CD4-positive, CD25-positive, alpha-beta regulatory T cell (primary cell): Measurements from ENCODE around the gene PEPD. TPM values are rescaled to one million over a fixed set of nuclear protein-coding genes. Genes with fewer than 3 reads are reported as not detected.

Experiments used
- ATAC-seq, 2 donors: fragments of 150-1000 bp; cut with Tn5 transposase; one replicate each; pipeline ENCODE4 v1.10.0; 2021; ENCODE audit warnings: low read depth in 2 of 2, moderate number of reproducible peaks in 2 of 2, moderate library complexity in 1 of 2
- DNase-seq, 3 donors: peaks; one replicate each; pipeline versions ENCODE4 v3.0.0 to v3.0.0-alpha.2; 2012 to 2022; ENCODE audit warnings: mixed read lengths in 1 of 3
- H3K27ac ChIP-seq: one replicate; pipeline ENCODE4 v1.7.0; 2013; ENCODE audit warnings: mild to moderate bottlenecking, low read length; ENCODE audit not compliant: insufficient read depth, poor library complexity, severe bottlenecking
- H3K27me3 ChIP-seq: one replicate; pipeline ENCODE4 v1.7.0; 2013; ENCODE audit warnings: low read length; ENCODE audit not compliant: control insufficient read depth, insufficient read depth
- H3K36me3 ChIP-seq: one replicate; pipeline ENCODE4 v1.7.0; 2013; ENCODE audit warnings: mild to moderate bottlenecking, low read length, moderate library complexity; ENCODE audit not compliant: control insufficient read depth, insufficient read depth
- H3K4me1 ChIP-seq: 2 replicates; pipeline ENCODE4 v1.7.0; 2013; ENCODE audit warnings: mild to moderate bottlenecking, low read length; ENCODE audit not compliant: insufficient read depth, control insufficient read depth, poor library complexity, severe bottlenecking
- H3K4me3 ChIP-seq: one replicate; pipeline ENCODE4 v1.7.0; 2013; ENCODE audit warnings: low read depth, mild to moderate bottlenecking, low read length, moderate library complexity
- H3K9me3 ChIP-seq, 2 experiments: 1 replicate in 1 of 2; 2 replicates in 1 of 2; pipeline ENCODE4 v1.7.0; 2013; ENCODE audit warnings: low read length in 2 of 2, mild to moderate bottlenecking in 1 of 2, moderate library complexity in 1 of 2; ENCODE audit not compliant: control insufficient read depth in 2 of 2
- H3K27ac Mint-ChIP-seq, 3 donors: one replicate each; pipeline ENCODE4 v1.8.0; 2020 to 2022; ENCODE audit warnings: mild to moderate bottlenecking in 3 of 3, mixed read lengths in 3 of 3, moderate library complexity in 2 of 3
- H3K27me3 Mint-ChIP-seq: one replicate; pipeline ENCODE4 v1.8.0; 2022; ENCODE audit warnings: mild to moderate bottlenecking, mixed read lengths
- H3K36me3 Mint-ChIP-seq: one replicate; pipeline ENCODE4 v1.8.0; 2020; ENCODE audit warnings: mixed read lengths
- H3K4me1 Mint-ChIP-seq, 4 donors: one replicate each; pipeline ENCODE4 v1.8.0; 2020 to 2022; ENCODE audit warnings: mixed read lengths in 4 of 4, mild to moderate bottlenecking in 1 of 4
- H3K4me3 Mint-ChIP-seq, 4 donors: one replicate each; pipeline ENCODE4 v1.8.0; 2020 to 2022; ENCODE audit warnings: mild to moderate bottlenecking in 4 of 4, mixed read lengths in 4 of 4, moderate library complexity in 3 of 4
- H3K9me3 Mint-ChIP-seq, 7 donors: one replicate each; pipeline ENCODE4 v1.8.0; 2020 to 2022; ENCODE audit warnings: mixed read lengths in 7 of 7, mild to moderate bottlenecking in 3 of 7, moderate library complexity in 2 of 7
- polyA plus RNA-seq, 4 donors: library from polyadenylated mRNA; unstranded; fragments of 300-500 nt; fragmentation: Illumina TruSeq; gene quantifications; one replicate each; pipeline ENCODE4 v1.2.3, GENCODE V29; 2021
- total RNA-seq: library from RNA; stranded (reverse); gene quantifications from one replicate; pipeline ENCODE4 v1.2.3, GENCODE V29; 2022

Gene PEPD
- total and polyA plus RNA-seq, 5 donors from 2014 or later, result 36.8 to 141 (median 109) TPM

DNA sequence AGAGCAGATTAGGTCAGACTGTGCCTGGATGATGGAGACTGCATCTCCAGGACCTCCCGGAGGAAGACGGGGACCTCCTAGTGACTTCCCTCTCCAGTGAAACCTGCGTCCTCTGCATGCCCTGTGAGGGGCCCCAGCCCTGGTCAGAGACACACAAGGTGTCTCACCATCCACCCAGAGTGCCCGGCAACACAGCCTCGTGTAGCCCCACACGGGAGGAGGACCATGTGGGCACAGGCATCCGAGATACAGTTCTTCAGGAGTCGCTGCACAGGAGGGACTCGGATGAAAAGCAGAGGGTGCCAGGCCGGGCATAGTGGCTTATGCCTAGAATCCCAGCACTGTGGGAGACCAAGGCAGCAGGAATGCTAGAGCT, 64.8 kb downstream of the PEPD start:
- Histone ChIP-seq H3K9me3 (no peaks in the 10 kb centered on the region), H3K36me3 (no peaks in the 10 kb centered on the region), H3K27me3 (no peaks in the 10 kb centered on the region), H3K27ac (no peak overlapping the region), H3K4me1 (no peaks in the 10 kb centered on the region), H3K4me3 (no peak overlapping the region)
- ATAC-seq (no peak), DNase-seq (no peak)
- H3K9me3 Mint-ChIP-seq, result no peaks in the 10 kb centered on the region
- no peak overlapping the region for H3K27ac Mint-ChIP-seq
- no peaks in the 10 kb centered on the region for H3K27me3 Mint-ChIP-seq
- H3K36me3 Mint-ChIP-seq, result peaks cover 5% of the 10 kb centered on the region
- no peaks in the 10 kb centered on the region for H3K4me1 Mint-ChIP-seq
- H3K4me3 Mint-ChIP-seq, result no peak overlapping the region

DNA sequence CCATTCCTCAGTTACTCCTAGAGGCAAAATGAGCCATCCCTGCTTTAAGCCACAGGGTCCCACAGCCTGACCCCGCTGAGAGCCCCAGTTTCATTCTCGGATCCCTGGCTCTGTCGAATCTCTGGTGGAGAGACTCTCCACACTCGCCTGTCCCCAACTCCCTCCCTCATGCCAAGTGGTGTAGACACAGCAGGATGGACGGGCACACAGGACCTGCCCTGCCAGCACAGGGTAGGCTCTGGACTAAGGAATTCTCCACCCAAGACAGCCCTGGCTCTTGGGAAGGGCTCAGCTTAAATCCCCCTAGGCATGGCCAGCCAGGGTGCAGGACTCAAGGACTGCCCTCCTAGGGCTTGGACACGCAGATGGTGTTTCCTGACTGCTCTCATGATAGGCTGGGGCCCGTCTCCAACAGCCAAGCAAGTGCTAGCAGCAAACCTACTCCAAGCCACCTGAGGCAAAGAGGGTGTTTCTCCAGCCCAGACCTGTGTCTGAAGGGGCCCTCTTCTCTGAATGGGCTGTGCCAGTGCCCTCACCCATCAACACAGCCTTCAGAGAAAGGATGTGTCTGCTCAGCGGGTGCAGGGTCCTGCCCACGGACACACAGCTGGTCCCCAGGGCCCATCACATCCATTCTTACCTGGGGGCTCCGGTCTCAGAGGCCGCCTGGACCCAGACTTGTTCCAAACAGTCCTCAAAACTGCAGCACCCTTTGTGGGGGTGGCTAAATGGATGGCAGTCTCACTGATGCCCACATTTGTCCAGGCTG, 65.3 kb downstream of the PEPD start:
- Histone ChIP-seq H3K27ac (no peak overlapping the region), H3K36me3 (no peaks in the 10 kb centered on the region), H3K9me3 (no peaks in the 10 kb centered on the region), H3K4me3 (no peak overlapping the region), H3K4me1 (no peaks in the 10 kb centered on the region), H3K27me3 (no peaks in the 10 kb centered on the region)
- Mint-ChIP-seq H3K27me3 (no peaks in the 10 kb centered on the region), H3K4me3 (no peak overlapping the region), H3K36me3 (peaks cover 5% of the 10 kb centered on the region), H3K9me3 (no peaks in the 10 kb centered on the region), H3K4me1 (no peaks in the 10 kb centered on the region), H3K27ac (no peak overlapping the region)
- ATAC-seq (no peak), DNase-seq (no peak)

DNA sequence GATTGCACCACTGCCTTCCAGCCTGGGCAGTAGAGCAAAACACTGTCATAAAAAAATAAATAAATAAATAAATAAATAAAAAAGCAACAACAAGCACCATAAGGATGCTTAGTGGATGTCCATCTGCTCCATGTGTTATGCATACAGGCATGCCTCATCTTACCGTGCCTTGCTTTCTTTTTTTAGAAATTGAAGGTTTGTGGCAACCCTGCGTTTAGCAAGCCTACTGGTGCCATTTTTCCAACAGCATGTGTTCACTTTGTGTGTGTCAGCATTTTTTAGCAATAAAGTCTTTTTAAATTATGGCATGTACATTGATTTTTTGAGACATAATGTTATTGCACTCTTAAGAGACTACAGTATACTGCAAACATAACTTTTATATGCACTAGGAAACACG, 68.3 kb downstream of the PEPD start:
- H3K9me3 ChIP-seq, result no peaks in the 10 kb centered on the region
- no peaks in the 10 kb centered on the region for H3K4me1 ChIP-seq
- no peaks in the 10 kb centered on the region for H3K27me3 ChIP-seq
- Mint-ChIP-seq H3K4me3 (no peak overlapping the region), H3K9me3 (no peaks in the 10 kb centered on the region), H3K4me1 (no peaks in the 10 kb centered on the region), H3K36me3 (peaks cover 4% of the 10 kb centered on the region), H3K27ac (no peak overlapping the region), H3K27me3 (no peaks in the 10 kb centered on the region)
- no peak overlapping the region for H3K4me3 ChIP-seq
- H3K36me3 ChIP-seq, result no peaks in the 10 kb centered on the region
- ATAC-seq (no peak), DNase-seq (no peak)
- no peak overlapping the region for H3K27ac ChIP-seq

DNA sequence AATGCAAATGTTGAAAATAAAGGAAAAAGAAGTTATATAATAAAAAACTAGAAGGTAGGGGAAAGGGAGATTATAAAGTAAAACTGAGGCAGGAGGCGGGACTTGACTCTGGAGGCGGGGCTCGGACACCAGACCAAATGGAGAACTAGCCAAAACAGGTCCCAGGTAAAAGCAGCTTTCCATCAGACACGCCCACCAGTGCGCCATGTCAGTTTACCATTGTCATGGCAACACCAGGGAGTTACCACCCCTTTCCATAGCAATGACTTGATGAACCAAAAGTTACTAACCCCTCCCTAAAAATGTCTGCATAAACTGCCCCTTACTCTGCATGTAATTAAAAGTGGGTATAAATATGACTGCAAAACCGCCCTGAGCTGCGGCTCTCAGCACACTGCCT, 70.9 kb downstream of the PEPD start:
- Mint-ChIP-seq H3K27ac (peak overlapping the region in 1 of 3 donors; percentile 33), H3K9me3 (no peaks in the 10 kb centered on the region), H3K4me1 (no peaks in the 10 kb centered on the region), H3K27me3 (no peaks in the 10 kb centered on the region), H3K36me3 (peaks cover 8% of the 10 kb centered on the region), H3K4me3 (no peak overlapping the region)
- DNase-seq, result no peak
- no peaks in the 10 kb centered on the region for H3K4me1 ChIP-seq
- ATAC-seq, result no peak
- H3K27ac ChIP-seq, result no peak overlapping the region
- H3K27me3 ChIP-seq, result no peaks in the 10 kb centered on the region
- no peak overlapping the region for H3K4me3 ChIP-seq
- no peaks in the 10 kb centered on the region for H3K36me3 ChIP-seq
- no peaks in the 10 kb centered on the region for H3K9me3 ChIP-seq

DNA sequence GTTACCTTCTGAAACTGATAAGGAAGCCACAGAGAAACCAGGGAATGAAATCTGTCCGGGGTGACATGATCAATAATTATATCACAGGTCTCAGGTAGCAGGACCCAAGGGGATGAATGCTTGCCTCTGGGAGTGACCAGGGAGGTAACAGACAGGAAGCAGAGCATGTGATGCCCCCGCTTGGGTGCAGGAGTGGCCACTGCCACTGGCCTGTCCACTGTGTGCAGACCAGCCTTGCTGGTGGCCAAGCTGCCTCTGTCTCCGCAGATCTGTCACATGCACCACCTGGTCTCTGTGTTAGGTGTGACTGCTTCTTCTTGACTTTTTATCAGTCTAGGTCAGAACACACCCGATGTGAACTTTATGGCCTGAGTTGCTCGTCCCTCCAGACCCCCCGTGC, 71.8 kb downstream of the PEPD start:
- no peak for DNase-seq
- no peaks in the 10 kb centered on the region for H3K27me3 ChIP-seq

DNA sequence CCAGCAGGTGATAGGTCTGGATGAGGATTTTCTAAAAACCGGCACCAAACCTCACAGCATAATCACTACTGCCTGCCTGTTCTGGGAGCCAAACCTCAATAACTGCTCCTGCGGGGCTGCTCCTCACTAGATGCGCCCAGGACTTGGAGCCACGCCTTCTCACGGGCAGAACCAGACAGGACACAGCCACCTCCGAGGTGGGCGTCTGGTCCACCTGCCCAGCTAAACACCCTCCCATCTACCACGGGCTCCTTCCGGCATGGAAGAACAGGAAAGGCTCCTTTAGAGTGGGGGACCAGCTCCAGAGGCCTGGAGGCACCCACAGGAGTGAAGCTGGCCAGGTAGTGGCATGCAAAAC, 73.5 kb downstream of the PEPD start:
- Histone ChIP-seq H3K4me3 (no peak overlapping the region), H3K4me1 (no peaks in the 10 kb centered on the region), H3K27me3 (no peaks in the 10 kb centered on the region), H3K27ac (no peak overlapping the region), H3K36me3 (no peaks in the 10 kb centered on the region), H3K9me3 (no peaks in the 10 kb centered on the region)
- Mint-ChIP-seq H3K4me1 (no peaks in the 10 kb centered on the region), H3K36me3 (peaks cover 12% of the 10 kb centered on the region), H3K27ac (no peak overlapping the region), H3K27me3 (no peaks in the 10 kb centered on the region), H3K4me3 (no peak overlapping the region), H3K9me3 (no peaks in the 10 kb centered on the region)
- DNase-seq (no peak), ATAC-seq (no peak)

More for the DNA sequence above, 71.8 kb downstream of the PEPD start:
- no peaks in the 10 kb centered on the region for H3K27me3 Mint-ChIP-seq
- no peaks in the 10 kb centered on the region for H3K4me1 Mint-ChIP-seq
- peaks cover 12% of the 10 kb centered on the region for H3K36me3 Mint-ChIP-seq
- Histone ChIP-seq H3K4me3 (no peak overlapping the region), H3K27ac (no peak overlapping the region), H3K4me1 (no peaks in the 10 kb centered on the region), H3K9me3 (no peaks in the 10 kb centered on the region), H3K36me3 (no peaks in the 10 kb centered on the region)
- ATAC-seq, result no peak
- no peak overlapping the region for H3K27ac Mint-ChIP-seq
- H3K9me3 Mint-ChIP-seq, result no peaks in the 10 kb centered on the region
- H3K4me3 Mint-ChIP-seq, result no peak overlapping the region

DNA sequence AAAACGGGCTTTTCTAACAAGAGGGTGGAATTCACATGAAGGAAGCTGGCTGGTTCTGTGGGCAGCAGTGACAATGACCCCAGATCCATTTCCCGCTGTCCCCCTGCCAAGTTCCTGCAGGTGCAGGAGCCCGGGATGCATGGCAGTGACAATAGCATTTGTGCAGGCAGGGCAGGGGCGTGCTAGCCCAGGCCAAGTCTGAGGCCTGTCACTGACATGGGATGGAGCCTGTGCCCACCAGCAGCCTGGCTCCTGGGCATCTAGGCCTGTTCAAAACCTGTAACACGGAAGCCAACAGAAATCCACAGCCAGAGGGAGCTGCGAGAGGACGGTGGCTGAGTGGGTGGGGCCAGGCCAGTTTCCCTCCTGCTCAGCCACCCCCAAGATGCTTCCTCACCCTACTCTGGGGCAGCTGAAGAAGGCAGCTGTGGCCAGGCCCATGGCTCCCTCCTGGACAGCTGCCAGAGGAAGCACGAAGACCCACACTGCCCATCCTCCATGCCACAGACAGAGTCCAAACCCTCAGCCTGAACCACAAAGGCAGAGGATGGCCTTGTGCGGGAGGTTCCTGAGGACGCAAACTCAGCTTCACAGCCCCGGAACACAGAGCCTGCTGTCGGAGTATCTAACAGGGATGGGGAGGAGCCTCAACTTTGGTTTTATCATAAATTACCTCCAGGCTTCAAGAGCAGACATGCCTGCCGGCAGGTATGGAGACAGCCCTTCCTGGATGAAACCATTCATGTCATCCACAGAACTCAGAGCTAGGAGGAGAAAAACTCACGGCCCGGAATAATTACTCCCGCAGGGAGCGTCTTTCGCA, 74.0 kb downstream of the PEPD start:
- DNase-seq (no peak), ATAC-seq (no peak)
- Histone ChIP-seq H3K9me3 (no peaks in the 10 kb centered on the region), H3K36me3 (no peaks in the 10 kb centered on the region), H3K27ac (no peak overlapping the region), H3K4me1 (no peaks in the 10 kb centered on the region), H3K27me3 (no peaks in the 10 kb centered on the region), H3K4me3 (no peak overlapping the region)
- Mint-ChIP-seq H3K27me3 (no peaks in the 10 kb centered on the region), H3K4me3 (no peak overlapping the region), H3K36me3 (peaks cover 16% of the 10 kb centered on the region), H3K4me1 (no peaks in the 10 kb centered on the region), H3K27ac (peak overlapping the region in 1 of 3 donors; percentile 14), H3K9me3 (no peaks in the 10 kb centered on the region)
